Trophoblast cell (in vitro differentiated cells and primary cell): ENCODE measurements around the gene CEACAM8.
"Not testable (repeated sequence)": the region's sequence is repeated elsewhere in the genome, so short reads cannot be mapped to it uniquely, and the experiment has no call there.

Experiments
- DNase-seq, 2 donors: peaks; one replicate each; pipeline ENCODE4 v3.0.0-alpha.2; 2016
- H2AFZ ChIP-seq: 2 replicates; pipeline ENCODE4 v1.6.1; 2013; ENCODE audit warnings: low read length, moderate library complexity, mild to moderate bottlenecking; ENCODE audit not compliant: insufficient read depth, poor library complexity
- H2AK5ac ChIP-seq: 2 replicates; pipeline ENCODE4 v1.6.1; 2013; ENCODE audit warnings: mild to moderate bottlenecking, low read length
- H2BK120ac ChIP-seq: 2 replicates; pipeline ENCODE4 v1.6.1; 2013; ENCODE audit warnings: low read length, mild to moderate bottlenecking, moderate library complexity; ENCODE audit not compliant: insufficient read depth, poor library complexity
- H2BK12ac ChIP-seq: 2 replicates; pipeline ENCODE4 v1.6.1; 2013; ENCODE audit warnings: mild to moderate bottlenecking, low read length, moderate library complexity
- H2BK5ac ChIP-seq: 2 replicates; pipeline ENCODE4 v1.6.1; 2013; ENCODE audit warnings: low read length, low read depth, moderate library complexity, mild to moderate bottlenecking; ENCODE audit not compliant: poor library complexity
- H3K14ac ChIP-seq: 2 replicates; pipeline ENCODE4 v1.6.1; 2013; ENCODE audit warnings: mild to moderate bottlenecking, low read length
- H3K18ac ChIP-seq: 2 replicates; pipeline ENCODE4 v1.6.1; 2013; ENCODE audit warnings: mild to moderate bottlenecking, low read length
- H3K23ac ChIP-seq: 2 replicates; pipeline ENCODE4 v1.6.1; 2013; ENCODE audit warnings: low read length
- H3K27ac ChIP-seq: 2 replicates; pipeline ENCODE4 v1.5.1; 2013; ENCODE audit warnings: low read depth, mild to moderate bottlenecking, inconsistent platforms, low read length, moderate library complexity
- H3K27me3 ChIP-seq: 2 replicates; pipeline ENCODE4 v1.6.1; 2013; ENCODE audit warnings: inconsistent platforms, mild to moderate bottlenecking, low read length, moderate library complexity; ENCODE audit not compliant: insufficient read depth
- H3K36me3 ChIP-seq, 2 experiments: 1 replicate in 1 of 2; 2 replicates in 1 of 2; pipeline ENCODE4 v1.6.1; 2013; ENCODE audit warnings: low read length in 2 of 2, mild to moderate bottlenecking in 2 of 2, moderate library complexity in 1 of 2; ENCODE audit not compliant: insufficient read depth in 2 of 2, control insufficient read depth in 1 of 2
- H3K4ac ChIP-seq: 2 replicates; pipeline ENCODE4 v1.6.1; 2013; ENCODE audit warnings: low read depth, mild to moderate bottlenecking, low read length, moderate library complexity
- H3K4me1 ChIP-seq, 2 experiments: 1 replicate in 1 of 2; 2 replicates in 1 of 2; pipeline ENCODE4 v1.6.1; 2013; ENCODE audit warnings: low read length in 2 of 2, mild to moderate bottlenecking in 2 of 2, moderate library complexity in 1 of 2; ENCODE audit not compliant: insufficient read depth in 2 of 2, control insufficient read depth in 1 of 2
- H3K4me2 ChIP-seq: 2 replicates; pipeline ENCODE4 v1.6.1; 2013; ENCODE audit warnings: inconsistent platforms, mild to moderate bottlenecking, low read length, moderate library complexity
- H3K4me3 ChIP-seq: 2 replicates; pipeline ENCODE4 v1.5.1; 2013; ENCODE audit warnings: mild to moderate bottlenecking, low read depth, low read length, inconsistent platforms
- H3K79me1 ChIP-seq: one replicate; pipeline ENCODE4 v1.6.1; 2013; ENCODE audit warnings: low read length
- H3K79me2 ChIP-seq: 2 replicates; pipeline ENCODE4 v1.6.1; 2013; ENCODE audit warnings: low read length, mild to moderate bottlenecking; ENCODE audit not compliant: control insufficient read depth, insufficient read depth, poor library complexity
- H3K9ac ChIP-seq: 2 replicates; pipeline ENCODE4 v1.6.1; 2013; ENCODE audit warnings: mild to moderate bottlenecking, low read length
- H3K9me3 ChIP-seq: 2 replicates; pipeline ENCODE4 v1.6.1; 2013; ENCODE audit warnings: low read depth, mild to moderate bottlenecking, control low read depth, inconsistent platforms, low read length; ENCODE audit not compliant: insufficient read depth
- H4K12ac ChIP-seq: 2 replicates; pipeline ENCODE4 v1.6.1; 2013; ENCODE audit warnings: low read depth, mild to moderate bottlenecking, low read length, moderate library complexity
- H4K8ac ChIP-seq: 2 replicates; pipeline ENCODE4 v1.6.1; 2013; ENCODE audit warnings: low read depth, mild to moderate bottlenecking, low read length, moderate library complexity
- H4K91ac ChIP-seq: one replicate; pipeline ENCODE4 v1.6.1; 2013; ENCODE audit warnings: low read depth, mild to moderate bottlenecking, low read length, moderate library complexity
- WGBS: extraction: QIAGEN DNeasy Blood & Tissue Kit; methylation state at CpG from one replicate; pipeline ENCODE4 v1.1.7; 2013; ENCODE audit warnings: missing lambda C conversion rate; ENCODE audit not compliant: insufficient read length, insufficient coverage; ENCODE audit errors: extremely low coverage; 5-methylcytosine and 5-hydroxymethylcytosine counted together

CEACAM8 gene

GRCh38 chr19:42542791-42543190 is 51.9 kb downstream of the CEACAM8 start:
- Histone ChIP-seq H3K4me1 (peaks cover 6 to 9% of the 10 kb centered on the region in 2 experiments), H3K27ac (no peak overlapping the region), H3K27me3 (no peaks in the 10 kb centered on the region), H3K23ac (no peak overlapping the region), H3K79me2 (peaks cover 1% of the 10 kb centered on the region), H3K79me1 (peaks cover 5% of the 10 kb centered on the region), H3K9ac (no peak overlapping the region), H2BK5ac (no peak overlapping the region), H3K18ac (no peak overlapping the region), H3K36me3 (no peaks in the 10 kb centered on the region), H2AFZ (no peak overlapping the region), H3K14ac (no peak overlapping the region), H2BK12ac (no peak overlapping the region), H4K91ac (no peak overlapping the region), H2BK120ac (no peak overlapping the region), H2AK5ac (no peak overlapping the region), H3K4ac (no peak overlapping the region), H3K4me3 (no peak overlapping the region), H3K4me2 (no peak overlapping the region), H4K12ac (no peak overlapping the region), H4K8ac (no peak overlapping the region), H3K9me3 (peaks cover 2% of the 10 kb centered on the region)
- no CpG with 5 or more reads among the region's 2 CpGs for WGBS
- no peak for DNase-seq

GRCh38 chr19:42540071-42540553 is 54.6 kb downstream of the CEACAM8 start:
- H3K18ac ChIP-seq: no peak overlapping the region
- H4K8ac ChIP-seq: no peak overlapping the region
- no peak overlapping the region for H2BK5ac ChIP-seq
- no peak overlapping the region for H3K27ac ChIP-seq
- H2BK12ac ChIP-seq: no peak overlapping the region
- no peaks in the 10 kb centered on the region for H3K36me3 ChIP-seq
- peaks cover 5% of the 10 kb centered on the region for H3K79me1 ChIP-seq
- H3K9ac ChIP-seq: no peak overlapping the region
- H3K79me2 ChIP-seq: peaks cover 1% of the 10 kb centered on the region
- H3K4me3 ChIP-seq: no peak overlapping the region
- no peak overlapping the region for H2AFZ ChIP-seq
- no peak overlapping the region for H4K12ac ChIP-seq
- H2BK120ac ChIP-seq: peak overlapping the region; percentile 29
- no peak overlapping the region for H4K91ac ChIP-seq
- no peak overlapping the region for H3K4me2 ChIP-seq
- no peaks in the 10 kb centered on the region for H3K27me3 ChIP-seq
- WGBS: no CpG with 5 or more reads among the region's 8 CpGs
- H3K23ac ChIP-seq: no peak overlapping the region
- H3K9me3 ChIP-seq: peaks cover 2% of the 10 kb centered on the region
- H3K14ac ChIP-seq: peak overlapping the region; percentile 15
- DNase-seq: no peak
- H3K4ac ChIP-seq: no peak overlapping the region
- H2AK5ac ChIP-seq: no peak overlapping the region
- peaks cover 6 to 9% of the 10 kb centered on the region in 2 experiments for H3K4me1 ChIP-seq

GRCh38 chr19:42538841-42539709 is 55.6 kb downstream of the CEACAM8 start:
- H3K9me3 ChIP-seq: peaks cover 2% of the 10 kb centered on the region
- WGBS: no CpG with 5 or more reads among the region's 7 CpGs
- no peak overlapping the region for H4K91ac ChIP-seq
- H3K27me3 ChIP-seq: no peaks in the 10 kb centered on the region
- no peak overlapping the region for H2BK120ac ChIP-seq
- peaks cover 6 to 9% of the 10 kb centered on the region in 2 experiments for H3K4me1 ChIP-seq
- H3K4me2 ChIP-seq: no peak overlapping the region
- H3K27ac ChIP-seq: no peak overlapping the region
- no peak overlapping the region for H4K12ac ChIP-seq
- H3K36me3 ChIP-seq: no peaks in the 10 kb centered on the region
- no peak overlapping the region for H3K9ac ChIP-seq
- H3K79me2 ChIP-seq: peaks cover 1% of the 10 kb centered on the region
- H2BK5ac ChIP-seq: no peak overlapping the region
- no peak overlapping the region for H2BK12ac ChIP-seq
- H4K8ac ChIP-seq: no peak overlapping the region
- no peak overlapping the region for H2AK5ac ChIP-seq
- no peak overlapping the region for H2AFZ ChIP-seq
- no peak overlapping the region for H3K18ac ChIP-seq
- H3K14ac ChIP-seq: no peak overlapping the region
- no peak for DNase-seq
- peaks cover 5% of the 10 kb centered on the region for H3K79me1 ChIP-seq
- no peak overlapping the region for H3K4me3 ChIP-seq
- H3K23ac ChIP-seq: no peak overlapping the region
- no peak overlapping the region for H3K4ac ChIP-seq

- H3K4me1 ChIP-seq, H3K27ac ChIP-seq, H3K4ac ChIP-seq, H2BK5ac ChIP-seq, H2BK12ac ChIP-seq, H4K91ac ChIP-seq, H2AFZ ChIP-seq, H2AK5ac ChIP-seq, H3K14ac ChIP-seq, H3K4me2 ChIP-seq, H3K4me3 ChIP-seq, H3K79me2 ChIP-seq, H3K18ac ChIP-seq, DNase-seq, H4K8ac ChIP-seq, H4K12ac ChIP-seq, H3K9ac ChIP-seq, H3K36me3 ChIP-seq, H3K79me1 ChIP-seq, H3K9me3 ChIP-seq, H2BK120ac ChIP-seq, H3K27me3 ChIP-seq, H3K23ac ChIP-seq: not testable (repeated sequence)
- no CpG with 5 or more reads among the region's 2 CpGs for WGBS
Observed at GRCh38 chr19:42535276-42535675, 59.4 kb downstream of the CEACAM8 start.
